Stimulated activated CD4-positive, alpha-beta T cell treated with anti-CD3 and anti-CD28 coated beads, Interleukin-1b, Interleukin-23, amount 100 ng/mL, for 1 hour (primary cell): ENCODE data around the gene MN1.
"Not testable (repeated sequence)": the region's sequence is repeated elsewhere in the genome, so short reads cannot be mapped to it uniquely, and the experiment has no call there.

Experiments
- DNase-seq, 2 donors: peaks; one replicate each; pipeline ENCODE4 v3.0.0-alpha.2; 2020; ENCODE audit warnings: low read depth in 2 of 2

Gene MN1

DNA sequence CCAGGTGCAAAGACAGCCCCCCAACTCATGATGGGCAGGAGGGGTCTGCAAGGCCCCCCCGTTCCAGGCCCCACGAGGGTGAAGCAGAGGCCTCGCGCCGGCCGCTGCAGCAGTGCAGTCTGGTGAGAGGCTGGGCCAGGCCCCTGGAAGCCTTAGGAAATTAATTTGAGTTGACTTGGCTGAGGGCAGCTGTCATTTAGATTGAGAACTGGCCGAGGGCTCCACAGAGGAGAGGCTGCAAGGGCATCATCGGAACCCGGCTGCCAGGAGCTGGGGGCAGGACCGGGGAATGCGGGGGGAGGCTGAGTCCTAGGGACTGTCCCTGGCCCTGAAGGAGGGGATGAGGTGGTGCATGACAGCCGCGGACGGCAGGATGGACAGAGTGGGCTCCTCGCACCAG, 39.9 kb downstream of the MN1 start:
- DNase-seq: no peak

DNA sequence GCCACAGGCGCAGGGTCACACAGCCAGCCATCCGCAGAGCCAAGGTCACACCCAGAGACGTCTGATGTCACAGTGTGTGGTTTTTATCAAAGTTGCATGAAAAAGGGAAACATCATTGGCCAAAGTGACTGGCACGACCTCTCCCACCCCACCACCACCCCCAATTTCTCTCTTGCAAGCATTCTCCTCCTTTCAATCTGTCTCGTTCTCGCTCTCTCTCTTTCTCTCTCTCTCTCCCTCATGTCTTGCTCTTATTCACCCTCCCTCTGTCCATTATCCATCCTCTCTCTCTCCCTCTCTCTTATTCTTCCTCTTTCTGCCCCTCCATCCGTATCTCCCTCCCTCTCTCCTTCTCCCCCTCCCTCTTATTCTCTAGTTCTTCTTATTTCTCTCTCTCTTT, 40.6 kb downstream of the MN1 start:
- no peak for DNase-seq

DNA sequence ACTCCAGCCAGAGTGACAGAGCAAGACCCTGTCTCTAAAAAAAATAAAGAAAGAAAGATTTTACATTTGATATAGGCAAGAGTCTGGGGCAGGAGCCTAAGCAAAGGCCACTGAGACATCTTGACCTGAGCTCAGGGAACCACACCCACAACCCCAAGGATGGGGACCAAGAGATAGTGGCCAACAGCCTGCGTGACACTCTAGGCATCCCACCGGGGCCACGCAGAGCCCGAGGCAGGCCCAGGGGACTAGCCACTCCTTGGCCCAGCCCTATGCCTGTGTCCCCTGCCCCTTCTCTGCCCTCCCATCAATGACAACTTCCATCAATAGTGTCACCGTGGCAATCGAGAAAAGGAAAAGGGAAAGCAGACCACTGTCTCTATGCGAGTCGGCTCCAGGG, 41.1 kb downstream of the MN1 start:
- no peak for DNase-seq

DNA sequence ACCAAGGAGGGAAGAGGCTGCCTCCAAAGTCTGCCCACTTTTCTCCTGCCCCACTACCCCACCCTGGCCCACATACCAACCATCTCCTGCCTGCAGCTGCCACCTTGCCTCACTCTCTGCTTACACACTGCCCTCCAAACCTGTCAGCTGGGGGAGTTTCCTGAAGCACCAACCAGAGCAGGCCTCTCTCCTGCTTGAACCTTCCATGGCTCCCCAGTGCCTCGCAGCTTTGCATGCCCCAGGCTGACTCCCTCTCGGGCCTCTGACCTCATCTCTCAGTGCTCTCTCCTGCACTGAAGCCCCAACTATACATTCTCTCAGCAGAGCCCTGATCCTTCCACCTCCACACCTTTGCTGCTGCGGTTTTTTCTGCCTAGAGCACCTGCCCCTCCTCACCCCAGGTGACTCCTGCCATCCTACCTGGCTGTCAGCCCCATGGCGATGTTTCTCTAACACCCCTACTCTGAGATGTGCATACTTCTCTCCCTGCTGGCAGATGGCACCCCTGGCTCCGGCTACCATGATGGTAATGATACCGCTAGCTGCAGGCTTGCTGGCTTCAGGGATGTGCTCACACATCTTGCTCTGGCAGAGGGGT, 43.5 kb downstream of the MN1 start:
- DNase-seq: no peak

DNA sequence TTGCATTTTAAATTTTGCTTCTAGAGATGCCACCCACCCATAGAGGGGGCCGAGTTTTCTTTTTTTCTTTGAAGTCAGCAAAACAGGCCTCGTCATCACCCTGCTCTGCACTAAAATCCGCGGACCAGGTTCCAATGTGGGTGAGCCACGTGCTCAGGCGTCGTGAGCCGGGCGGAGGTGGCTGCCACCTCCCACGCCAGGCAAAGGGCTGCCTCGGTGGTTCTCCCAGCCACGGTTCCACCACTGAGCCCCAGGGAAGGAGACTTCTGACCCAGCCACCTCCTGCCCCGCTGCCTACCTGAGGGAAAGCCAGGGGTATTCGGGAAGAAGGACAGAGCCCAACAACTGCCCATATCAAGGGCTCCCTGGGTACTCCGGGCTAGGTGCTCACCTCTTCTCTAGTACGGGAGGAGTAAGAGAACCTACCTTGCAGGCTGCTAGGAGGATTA, 45.3 kb downstream of the MN1 start:
- DNase-seq: no peak

DNA sequence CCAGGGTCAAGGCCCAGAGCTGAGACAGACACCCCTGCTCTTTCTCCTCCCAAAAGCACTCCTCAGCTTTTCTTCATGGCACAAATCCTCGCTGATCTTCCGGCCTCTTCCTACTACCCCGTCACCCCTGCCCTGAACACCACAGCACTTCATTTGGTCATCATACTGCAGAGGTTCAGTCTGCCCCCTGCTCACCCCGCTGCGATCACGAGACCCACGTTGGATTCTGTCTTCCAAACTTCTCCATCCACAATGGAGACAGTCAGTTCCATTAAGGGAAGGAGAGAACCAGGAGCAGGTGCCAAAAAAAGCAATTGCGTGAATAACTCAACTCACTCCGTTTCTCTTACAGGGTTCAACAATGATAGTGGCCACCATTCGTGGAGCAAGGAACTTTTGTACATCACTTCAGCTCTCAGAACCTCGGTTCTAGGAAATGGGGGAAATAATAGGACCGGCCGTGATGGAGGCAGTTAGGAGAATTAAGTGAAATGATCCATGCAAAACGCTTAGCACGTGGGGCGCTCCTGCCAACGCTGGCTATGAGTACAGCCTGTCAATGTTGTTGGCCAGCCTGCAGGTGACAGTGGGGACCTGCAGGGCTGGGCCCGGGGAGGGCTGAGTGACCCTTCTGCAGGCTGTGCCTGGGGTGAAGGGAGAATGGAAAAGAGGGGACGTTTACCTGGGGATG, 45.9 kb downstream of the MN1 start:
- no peak for DNase-seq

DNA sequence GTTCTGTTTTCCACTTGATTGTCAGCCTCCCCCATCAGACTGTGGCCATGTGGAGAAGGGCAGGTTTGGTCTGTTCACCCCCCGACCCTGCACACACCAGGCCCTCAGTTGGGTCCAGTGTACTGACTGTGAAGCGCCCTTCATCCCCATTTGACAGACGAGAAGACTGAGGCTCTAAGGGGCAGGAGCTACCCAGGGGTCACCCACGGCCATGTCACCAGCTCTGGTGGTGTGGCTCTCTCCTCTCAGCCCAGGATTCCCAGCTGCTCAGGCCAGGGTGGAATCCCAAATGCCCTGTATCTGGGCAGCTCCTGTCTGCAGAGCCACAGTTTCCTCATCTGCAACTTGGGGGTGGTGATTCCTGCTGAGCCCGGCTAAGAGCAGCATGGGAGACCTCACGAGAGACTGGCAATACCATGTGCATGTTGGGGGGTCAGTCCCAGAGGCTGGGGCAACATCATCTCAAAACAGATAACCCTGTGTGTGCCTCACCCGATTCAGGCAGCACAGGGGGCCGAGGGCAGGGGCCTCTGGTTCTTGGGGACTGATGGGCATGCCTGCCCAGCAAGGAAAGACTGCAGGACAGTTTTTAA, 46.6 kb downstream of the MN1 start:
- no peak for DNase-seq

DNA sequence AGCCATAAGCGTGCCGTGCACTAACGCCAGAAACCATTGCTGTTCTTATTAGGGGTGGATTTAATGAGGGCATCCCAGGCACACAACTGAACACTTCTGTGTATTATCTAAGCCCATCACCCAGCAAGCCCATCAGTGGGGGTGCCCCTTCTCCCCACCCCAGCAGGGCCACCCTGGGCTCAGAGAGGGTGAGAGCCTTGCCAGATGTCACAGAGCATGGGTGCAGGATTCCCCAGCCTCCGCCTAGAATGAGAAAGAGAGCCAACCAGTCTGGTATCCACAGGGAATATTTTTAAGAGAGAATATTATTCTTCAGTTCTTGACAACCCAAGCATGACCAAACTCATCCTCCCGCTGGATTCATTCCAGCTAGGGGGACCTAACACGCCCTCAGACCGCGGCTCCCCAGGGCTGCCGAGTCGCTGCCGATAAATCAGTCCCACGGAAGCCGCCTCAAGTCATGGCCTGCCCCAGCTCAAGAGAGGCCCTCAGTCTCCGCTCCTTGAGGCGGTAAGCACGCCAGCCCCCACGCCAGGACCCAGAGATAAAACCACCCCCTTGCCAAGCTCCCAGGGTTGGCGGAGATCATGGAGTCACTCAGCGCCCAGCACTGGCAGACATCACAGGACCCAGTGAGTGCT, 47.2 kb downstream of the MN1 start:
- DNase-seq: no peak

DNA sequence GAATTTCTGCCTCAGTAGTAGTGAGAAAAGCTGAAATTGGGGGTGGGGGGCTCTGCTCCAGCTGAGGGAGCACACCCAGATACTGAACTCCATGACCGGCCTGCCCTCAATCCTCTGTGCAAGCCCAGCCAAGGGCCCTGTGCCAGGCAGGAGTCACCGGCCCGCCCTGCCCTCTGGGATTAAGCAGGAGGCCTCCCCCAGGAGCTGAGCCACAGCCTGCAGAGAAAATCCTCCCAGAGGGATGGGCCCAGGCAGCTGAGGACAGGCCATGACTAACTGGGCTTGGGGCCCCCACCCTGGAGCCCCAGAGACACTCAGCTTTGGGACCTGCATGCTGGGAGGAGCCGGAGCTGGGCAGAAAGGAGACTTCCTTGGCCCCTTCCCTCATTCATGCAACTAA, 48.8 kb downstream of the MN1 start:
- no peak for DNase-seq

DNA sequence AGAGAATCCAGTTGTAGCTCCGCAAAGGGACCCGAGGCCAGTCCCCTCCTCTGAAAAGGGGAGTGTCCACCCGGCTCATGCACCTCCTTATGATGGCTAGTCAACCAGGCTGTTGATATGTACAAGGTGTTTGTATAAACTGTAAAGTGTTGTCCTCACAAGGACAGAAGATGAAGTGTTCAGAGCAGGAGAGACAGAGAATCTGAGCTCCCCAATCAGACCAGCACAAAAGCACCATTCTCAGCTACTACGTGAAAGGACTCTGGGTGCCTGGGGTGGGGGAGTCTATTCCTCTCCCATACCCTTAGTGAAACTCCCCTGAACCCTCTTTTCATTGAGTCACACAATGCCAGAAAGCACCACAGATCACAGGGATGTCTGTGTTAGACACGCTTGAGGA, 49.4 kb downstream of the MN1 start:
- DNase-seq: no peak

DNA sequence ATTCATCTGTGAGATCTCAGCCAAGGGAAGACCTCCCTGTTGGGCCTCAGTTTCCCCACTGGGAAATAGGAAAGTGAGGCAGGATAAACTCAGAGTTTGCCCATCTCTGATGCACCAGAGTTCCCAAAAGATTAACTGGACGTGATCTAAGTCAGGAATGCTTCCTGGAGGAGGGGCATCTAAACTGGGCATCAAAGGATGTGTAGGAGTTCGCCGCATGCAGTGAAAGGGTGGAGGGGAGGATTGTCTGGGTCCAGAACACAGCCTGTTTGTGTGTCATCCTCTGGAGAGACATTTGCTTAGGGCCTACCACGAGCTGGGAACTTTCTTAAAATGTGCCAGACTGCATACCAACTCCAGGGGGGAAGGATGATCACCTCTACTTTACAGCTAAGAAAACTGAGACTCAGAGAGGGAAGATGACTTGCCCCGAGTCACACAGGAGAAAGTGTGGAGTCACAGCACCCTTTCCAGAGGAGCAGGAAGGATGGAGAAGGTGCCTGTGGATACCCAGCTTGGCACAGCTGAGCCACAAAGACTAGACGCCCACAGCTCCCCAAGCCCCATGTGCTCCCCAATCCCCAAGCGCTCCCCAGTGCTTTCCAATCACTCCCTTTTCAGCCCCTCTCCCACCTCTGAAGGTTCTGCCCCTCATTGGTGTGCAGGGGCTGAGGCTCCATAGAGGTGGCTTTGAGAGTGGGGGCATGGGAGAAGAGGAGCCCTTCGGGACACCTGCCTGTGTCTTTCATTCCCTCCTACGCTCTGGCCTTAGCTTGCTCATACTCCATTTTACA, 50.1 kb downstream of the MN1 start:
- DNase-seq: no peak

DNA sequence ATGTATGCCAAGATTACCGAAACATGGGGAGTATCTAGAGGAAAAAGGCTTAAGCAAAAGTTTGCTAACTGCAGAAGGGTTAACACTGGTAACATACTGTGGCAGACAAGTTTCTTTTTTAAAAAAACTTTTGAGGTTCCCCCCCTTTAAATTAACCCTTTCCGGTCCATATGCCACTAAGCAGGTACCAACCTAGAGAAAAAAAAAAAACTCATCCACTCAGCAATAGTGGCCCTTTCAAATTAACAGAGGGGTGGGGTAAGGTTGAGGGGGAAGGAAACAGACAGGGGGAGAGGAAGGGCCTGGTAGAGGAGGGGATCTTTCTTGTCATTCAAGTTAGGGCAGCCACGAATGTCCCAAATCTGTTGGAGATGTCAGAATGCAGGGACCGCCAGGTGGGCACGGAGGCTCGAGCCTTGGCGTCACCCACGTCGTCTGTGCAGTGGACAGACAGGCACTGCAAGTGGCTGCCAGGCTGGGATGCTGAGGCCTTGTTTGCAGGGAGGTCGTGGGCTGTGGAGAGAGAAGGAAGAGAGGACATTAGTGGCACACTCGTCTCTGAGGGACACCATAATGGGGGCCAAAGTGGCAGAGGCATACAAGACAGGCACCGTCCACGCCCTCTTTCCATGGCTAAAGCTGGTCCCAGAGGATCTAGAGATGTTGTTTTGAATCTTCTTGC, 50.8 kb downstream of the MN1 start:
- DNase-seq: no peak

DNA sequence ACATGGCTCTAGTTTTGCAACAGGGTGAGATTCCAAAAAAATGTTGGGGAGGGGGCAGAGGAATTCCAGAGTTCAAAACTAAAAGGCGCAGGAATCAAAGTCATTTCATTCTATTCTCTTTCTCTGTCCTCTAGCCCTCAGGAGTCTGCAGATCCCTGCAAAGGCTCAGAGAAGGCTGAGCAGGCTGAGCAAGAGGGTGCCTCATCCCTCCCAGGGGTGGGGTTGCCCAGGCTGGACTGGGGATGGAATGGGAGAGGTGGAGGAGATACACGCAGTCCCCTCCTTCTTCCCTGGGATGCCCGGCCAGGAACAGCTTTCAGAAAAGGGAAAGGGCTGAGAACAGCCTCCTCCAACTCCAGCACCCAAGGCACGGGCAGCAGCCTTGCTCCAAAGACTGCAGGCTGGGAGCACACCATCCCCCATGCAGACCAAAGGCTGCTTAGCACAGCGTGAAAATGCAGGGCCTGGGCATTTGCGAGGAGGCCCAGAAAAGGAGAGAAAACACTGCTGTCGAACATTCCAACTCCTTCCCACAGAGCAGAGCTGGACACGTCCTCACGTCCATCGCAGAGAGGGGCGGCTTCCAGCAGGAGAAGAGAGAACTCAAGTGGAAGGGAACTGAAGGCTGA, 51.8 kb downstream of the MN1 start:
- no peak for DNase-seq

DNA sequence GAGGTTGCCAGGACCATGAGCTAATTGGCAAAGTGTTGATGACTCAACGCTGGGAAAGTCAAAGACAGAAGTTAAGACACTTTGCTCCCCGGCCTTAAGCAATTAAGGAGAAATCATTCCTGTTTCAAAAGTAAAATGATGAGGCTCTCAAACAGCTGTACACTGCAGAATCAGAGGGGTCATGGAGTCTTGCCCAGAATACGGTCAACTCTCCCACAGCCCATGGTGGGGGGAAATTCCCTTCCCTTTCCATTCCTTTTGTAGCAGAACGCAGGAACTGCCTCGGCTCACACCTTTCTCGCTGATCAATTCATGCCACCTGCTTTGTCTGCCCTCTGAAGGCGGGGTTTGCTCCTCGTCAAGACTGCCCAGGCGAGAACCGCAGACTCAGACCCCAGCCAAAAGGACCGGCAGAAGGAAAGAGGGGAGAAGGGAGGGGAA, 52.8 kb downstream of the MN1 start:
- DNase-seq: no peak

DNA sequence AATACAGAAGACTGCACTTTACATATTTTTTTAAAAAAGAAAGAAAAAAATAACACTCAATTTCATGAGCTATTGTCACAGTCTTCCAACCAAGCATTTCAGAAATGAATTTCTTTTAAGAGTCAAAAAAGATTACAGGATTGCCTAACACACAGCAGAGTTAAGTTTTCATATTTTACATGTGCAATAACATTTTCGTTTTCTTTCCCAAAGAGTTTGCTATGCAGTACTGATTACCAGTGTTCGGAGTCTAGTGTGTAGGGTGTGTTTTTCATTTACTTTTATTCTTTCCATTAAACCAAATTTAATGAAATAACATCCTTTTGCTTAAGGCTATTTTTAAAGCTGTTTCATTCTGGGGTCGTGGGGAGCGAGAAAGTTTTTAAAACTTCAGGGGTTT, 53.2 kb downstream of the MN1 start:
- no peak for DNase-seq

DNA sequence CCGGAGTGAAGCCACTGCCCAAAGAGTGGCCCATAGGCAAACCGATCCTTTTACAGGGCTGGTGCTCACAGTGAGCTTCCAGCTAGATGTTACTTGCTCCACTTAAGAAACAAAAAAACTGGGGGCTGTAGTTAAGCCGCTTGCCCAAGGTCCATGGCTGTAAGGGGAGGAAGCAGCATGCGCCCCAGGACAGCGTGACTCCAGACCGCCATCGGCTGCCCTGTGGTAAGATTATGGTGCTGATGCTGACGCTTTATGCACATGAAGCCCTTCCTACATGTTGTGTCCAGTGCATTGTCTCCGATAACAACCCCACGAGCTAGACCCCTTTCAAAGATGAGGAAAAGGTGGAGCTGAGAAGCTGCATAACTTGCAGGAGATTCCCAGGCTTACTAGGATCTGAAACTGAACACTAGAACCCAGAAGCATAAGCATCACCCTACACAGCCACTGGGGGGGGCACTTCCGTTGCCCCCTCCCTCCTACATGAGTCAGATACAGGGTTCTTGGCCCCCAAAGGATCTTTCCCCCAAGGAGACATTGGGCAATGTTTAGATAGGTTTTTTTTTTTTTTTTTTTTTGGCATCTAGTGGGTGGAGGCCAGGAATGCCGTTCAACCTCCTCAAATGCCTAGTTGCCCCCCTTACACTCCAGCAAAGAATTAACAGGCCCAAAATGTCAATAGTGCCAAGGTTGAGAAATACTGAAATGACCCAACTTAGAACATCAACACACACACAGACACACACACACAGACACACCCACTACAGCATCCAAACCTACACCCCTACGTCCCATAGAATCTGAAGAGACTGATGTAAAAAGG, 53.9 kb downstream of the MN1 start:
- DNase-seq: no peak

DNA sequence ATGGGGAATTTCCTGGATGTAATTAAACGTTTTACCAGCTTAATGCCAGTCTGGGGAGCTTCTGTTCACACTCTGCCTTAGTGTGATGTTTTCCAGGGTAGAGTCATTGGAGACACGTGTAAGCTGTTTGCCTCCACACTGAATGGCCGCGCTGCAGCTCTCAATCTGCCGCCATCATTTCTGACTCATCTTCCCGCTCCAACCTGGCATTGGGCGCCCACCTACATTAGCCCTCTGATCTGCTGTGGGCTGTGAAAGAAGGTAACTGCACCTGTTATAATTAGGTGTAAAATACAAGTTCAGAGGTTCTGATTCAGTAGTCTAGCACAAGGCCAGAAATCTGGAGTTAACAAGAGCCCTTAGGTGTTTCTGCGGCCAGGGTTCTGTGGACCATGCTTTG, 54.6 kb downstream of the MN1 start:
- no peak for DNase-seq

DNA sequence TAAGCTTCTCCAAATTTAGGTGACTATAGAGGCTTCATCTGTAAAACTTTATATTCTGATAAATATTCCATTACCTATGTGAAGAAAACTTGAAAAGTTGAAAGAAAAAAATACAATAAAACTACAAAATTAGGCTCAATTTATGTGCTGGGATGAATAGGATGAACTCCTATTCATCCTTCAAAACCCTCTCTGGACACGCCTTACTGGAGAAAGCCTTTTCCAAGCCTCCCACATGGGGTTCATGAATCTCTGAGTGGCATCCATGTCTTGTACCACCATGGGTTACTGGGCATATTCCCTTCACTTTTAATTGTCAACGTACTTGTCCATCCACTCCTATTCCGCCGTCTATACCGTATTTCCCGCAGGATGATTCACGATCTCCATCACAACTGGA, 55.7 kb downstream of the MN1 start:
- DNase-seq: no peak

DNA sequence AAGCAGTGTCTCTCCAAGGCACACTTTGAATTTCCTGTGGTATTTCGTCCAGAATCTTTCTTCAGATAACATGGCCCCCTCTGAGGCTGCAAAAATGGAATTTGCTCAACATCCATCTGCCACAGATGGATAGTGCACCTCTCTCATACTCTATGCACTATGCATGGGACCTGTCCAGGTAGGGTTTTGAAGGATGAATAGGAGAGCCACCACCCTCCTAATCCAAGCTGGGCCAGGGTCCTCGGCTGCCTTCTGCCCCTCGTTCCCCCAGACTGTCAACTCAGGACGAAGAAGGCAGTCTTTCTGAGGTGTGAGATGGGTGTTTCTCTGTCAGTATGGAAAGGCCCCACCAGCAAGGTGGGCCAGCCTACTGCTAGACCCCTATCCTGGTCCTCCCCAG, 56.4 kb downstream of the MN1 start:
- DNase-seq: no peak

DNA sequence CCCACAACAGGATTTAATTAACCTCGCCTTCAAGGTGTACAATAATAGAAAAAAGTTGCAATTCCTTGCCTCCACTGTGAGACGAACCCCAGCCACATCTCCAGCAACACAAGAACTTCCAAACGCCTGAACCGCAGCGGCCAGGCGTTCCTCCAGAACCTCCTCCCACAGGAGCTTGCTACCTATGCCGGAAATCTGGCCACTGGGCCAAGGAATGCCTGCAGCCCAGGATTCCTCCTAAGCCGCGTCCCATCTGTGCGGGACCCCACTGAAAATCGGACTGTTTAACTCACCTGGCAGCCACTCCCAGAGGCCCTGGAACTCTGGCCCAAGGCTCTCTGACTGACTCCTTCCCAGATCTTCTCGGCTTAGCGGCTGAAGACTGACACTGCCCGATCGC, 57.5 kb downstream of the MN1 start:
- not testable (repeated sequence) for DNase-seq
